Measurements from ENCODE around the gene LAMA2. TPM values are rescaled to one million over a fixed set of nuclear protein-coding genes. Genes with fewer than 3 reads are reported as not detected.

Gene LAMA2
- total RNA-seq, 2 donors from 2014 or later, result 91.5 to 139 TPM

DNA sequence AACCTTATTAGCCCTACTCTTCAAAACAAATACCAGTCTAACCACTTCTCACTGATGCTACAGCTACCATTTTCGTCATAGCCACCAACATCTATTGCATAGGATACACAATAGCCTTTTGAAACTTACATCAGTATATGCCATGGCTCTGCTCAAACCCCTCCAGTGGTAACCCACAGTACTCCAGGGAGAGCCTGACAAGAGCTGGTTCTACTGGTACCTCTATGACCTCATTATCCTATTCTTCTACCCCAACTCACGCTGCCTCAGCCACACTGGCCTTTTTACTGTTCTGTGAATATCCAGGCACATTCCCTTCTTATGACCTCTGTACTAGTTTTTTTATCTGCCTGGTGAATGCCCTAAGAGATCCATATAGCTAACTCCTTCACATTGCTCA lies 669.5 kb downstream of the LAMA2 start:
- DNase-seq (ENCODE audit: low spot score), result no peak
- intact Hi-C loops (cut with DNase I), result no loop called here

DNA sequence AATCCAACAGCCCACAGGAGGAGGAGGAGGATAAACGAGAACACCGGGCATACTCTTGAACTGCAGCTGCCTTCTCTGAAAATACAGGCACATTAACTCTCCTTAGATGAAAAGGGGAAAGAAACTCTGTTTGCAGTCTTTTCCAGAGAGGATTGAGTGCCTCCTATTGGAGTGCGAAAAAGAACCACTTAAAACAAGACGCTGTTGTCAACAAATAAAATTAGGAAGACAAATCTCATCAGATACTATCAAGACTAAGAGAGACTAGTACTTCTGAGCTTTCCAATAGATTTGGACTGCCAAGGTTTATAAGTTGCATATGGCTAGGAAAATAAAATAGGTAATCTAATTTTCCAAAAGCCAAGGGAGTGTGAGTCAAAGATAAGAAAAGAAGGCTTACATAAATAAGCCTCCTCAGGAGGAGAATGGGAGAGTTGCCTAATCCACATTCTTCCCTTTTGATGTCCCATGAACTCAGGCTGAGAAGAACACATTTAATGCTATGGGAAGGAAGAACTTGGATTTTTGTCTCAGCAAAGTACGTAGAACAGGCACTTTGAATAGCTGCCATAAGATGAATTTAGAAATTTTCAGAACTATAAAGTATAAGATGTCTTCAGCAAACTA lies 672.4 kb downstream of the LAMA2 start:
- DNase-seq (ENCODE audit: low spot score), result no peak
- intact Hi-C loops (cut with DNase I), result no loop called here

DNA sequence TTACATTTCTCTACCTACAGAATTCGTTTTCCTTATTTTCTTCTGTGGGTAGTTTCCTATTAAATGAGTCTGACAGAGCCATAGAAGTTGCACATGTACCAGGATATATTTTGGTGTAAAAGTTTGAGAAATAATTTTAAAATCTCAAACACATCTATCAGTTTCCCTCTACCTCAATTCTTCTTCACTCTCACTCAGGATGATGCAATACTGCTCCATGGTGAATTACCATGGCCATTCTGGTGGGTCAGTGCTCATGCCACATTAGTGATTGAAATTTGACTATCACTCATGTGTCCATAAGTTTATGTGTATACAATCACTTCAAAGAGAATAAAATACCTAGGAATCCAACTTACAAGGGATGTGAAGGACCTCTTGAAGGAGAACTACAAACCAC lies 675.3 kb downstream of the LAMA2 start:
- intact Hi-C loops (cut with DNase I), result no loop called here
- no peak for DNase-seq (ENCODE audit: low spot score)

DNA sequence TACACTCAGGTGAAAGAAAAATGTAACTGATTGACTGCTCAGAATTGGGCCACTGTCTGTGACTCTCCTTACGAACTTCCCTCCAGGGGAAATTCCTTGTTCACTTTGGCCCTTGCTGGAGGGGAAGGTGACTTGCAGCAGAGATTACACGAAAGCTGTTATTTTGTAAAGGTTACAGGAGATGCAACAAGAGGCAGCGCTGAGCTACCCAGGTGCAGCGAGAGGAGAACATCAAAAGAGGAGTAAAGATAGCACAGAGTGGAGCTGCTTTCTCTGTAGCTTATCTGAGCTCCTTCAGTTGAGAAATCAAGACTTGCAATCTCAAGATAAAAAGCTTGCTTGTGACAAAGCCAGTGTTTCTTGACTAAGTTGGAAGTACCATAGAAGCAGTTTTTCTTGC lies 682.4 kb downstream of the LAMA2 start:
- intact Hi-C loops (cut with DNase I), result no loop called here

DNA sequence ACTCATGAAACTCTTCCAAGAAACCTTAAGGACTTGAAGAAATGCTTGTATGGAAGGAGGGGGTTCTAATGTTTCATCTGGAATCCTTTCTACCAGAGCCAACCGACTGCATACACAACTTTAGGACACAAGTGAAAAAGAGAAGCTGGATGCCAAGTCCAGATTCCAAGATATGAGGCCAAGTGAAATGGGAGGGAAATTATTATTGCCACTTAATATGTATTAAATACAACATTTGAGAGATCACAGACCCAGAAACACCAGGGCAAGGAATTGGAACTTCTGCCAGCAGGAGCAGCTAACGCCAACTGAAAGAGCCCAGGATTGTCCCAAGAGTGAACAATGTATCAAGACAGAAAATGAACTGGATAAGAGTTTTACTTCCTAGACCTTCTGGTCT lies 682.9 kb downstream of the LAMA2 start:
- intact Hi-C loops (cut with DNase I), result no loop called here
- no peak for DNase-seq (ENCODE audit: low spot score)

More for the DNA sequence above, 682.4 kb downstream of the LAMA2 start:
- DNase-seq (ENCODE audit: low spot score), result no peak

Data from posterior vena cava (tissue), 2 donors.